Mesothelial cell of epicardium (in vitro differentiated cells): ENCODE results near the gene CASS4. TPM values are rescaled to one million over a fixed set of nuclear protein-coding genes. Genes with fewer than 3 reads are reported as not detected.
A peak's percentile ranks its signal among the peaks of the same experiment; 100 is the strongest.

Experiments
- DNase-seq, 2 experiments: peaks; one replicate each; pipeline ENCODE4 v3.0.0; 2021; ENCODE audit warnings: low spot score in 2 of 2; ENCODE audit not compliant: unreplicated experiment in 2 of 2
- H3K27ac Mint-ChIP-seq: 2 replicates; pipeline ENCODE4 v1.8.0; 2021; ENCODE audit warnings: mixed read lengths
- H3K27me3 Mint-ChIP-seq: 2 replicates; pipeline ENCODE4 v1.8.0; 2021; ENCODE audit warnings: low read depth, mixed read lengths
- H3K36me3 Mint-ChIP-seq: 2 replicates; pipeline ENCODE4 v1.8.0; 2021; ENCODE audit warnings: mixed read lengths
- H3K4me1 Mint-ChIP-seq: 2 replicates; pipeline ENCODE4 v1.8.0; 2021; ENCODE audit warnings: mixed read lengths
- H3K4me3 Mint-ChIP-seq: 2 replicates; pipeline ENCODE4 v1.8.0; 2021; ENCODE audit warnings: mild to moderate bottlenecking, moderate library complexity, mixed read lengths
- H3K9me3 Mint-ChIP-seq: 2 replicates; pipeline ENCODE4 v1.8.0; 2021; ENCODE audit warnings: mixed read lengths
- CTCF ChIP-seq: fragments of 200-600 bp; sonication (generic); IDR thresholded peaks from one replicate; pipeline ENCODE4 v1.5.0; 2021; ENCODE audit warnings: antibody characterized with exemption; ENCODE audit not compliant: unreplicated experiment
- total RNA-seq: library from RNA; stranded (reverse); gene quantifications from 3 replicates; pipeline ENCODE4 v1.2.1, GENCODE V29; 2021

CASS4 gene
- total RNA-seq, 1 donor from 2014 or later, result 0.67 TPM

- no peaks in the 10 kb centered on the region for H3K9me3 Mint-ChIP-seq
- H3K4me1 Mint-ChIP-seq, result peaks cover 17% of the 10 kb centered on the region
- H3K4me3 Mint-ChIP-seq, result no peak overlapping the region
- H3K27ac Mint-ChIP-seq, result no peak overlapping the region
- DNase-seq, result no peak
- no peak for TF ChIP-seq CTCF
- H3K27me3 Mint-ChIP-seq, result no peaks in the 10 kb centered on the region
- peaks cover 24% of the 10 kb centered on the region for H3K36me3 Mint-ChIP-seq
Measured at GRCh38 chr20:56381501-56381900, 30.6 kb upstream of the CASS4 start.

GRCh38 chr20:56382696-56383095 is 29.4 kb upstream of the CASS4 start:
- H3K27ac Mint-ChIP-seq, result peak overlapping the region; percentile 58
- H3K27me3 Mint-ChIP-seq, result no peaks in the 10 kb centered on the region
- peaks cover 23% of the 10 kb centered on the region for H3K36me3 Mint-ChIP-seq
- H3K4me3 Mint-ChIP-seq, result peak overlapping the region; percentile 20
- TF ChIP-seq CTCF, result no peak
- H3K4me1 Mint-ChIP-seq, result peaks cover 17% of the 10 kb centered on the region
- DNase-seq, result no peak
- no peaks in the 10 kb centered on the region for H3K9me3 Mint-ChIP-seq

- DNase-seq, result no peak
- Mint-ChIP-seq H3K27me3 (no peaks in the 10 kb centered on the region), H3K27ac (peak overlapping the region; percentile 58), H3K36me3 (peaks cover 22% of the 10 kb centered on the region), H3K9me3 (no peaks in the 10 kb centered on the region), H3K4me3 (no peak overlapping the region), H3K4me1 (peaks cover 17% of the 10 kb centered on the region)
- TF ChIP-seq CTCF, result no peak
Measured at GRCh38 chr20:56383334-56383733, 28.7 kb upstream of the CASS4 start.

GRCh38 chr20:56385130-56385529 is 26.9 kb upstream of the CASS4 start:
- TF ChIP-seq CTCF, result no peak
- DNase-seq, result no peak
- peaks cover 19% of the 10 kb centered on the region for H3K36me3 Mint-ChIP-seq
- H3K4me3 Mint-ChIP-seq, result no peak overlapping the region
- H3K27ac Mint-ChIP-seq, result no peak overlapping the region
- H3K9me3 Mint-ChIP-seq, result no peaks in the 10 kb centered on the region
- H3K27me3 Mint-ChIP-seq, result no peaks in the 10 kb centered on the region
- H3K4me1 Mint-ChIP-seq, result peaks cover 17% of the 10 kb centered on the region

GRCh38 chr20:56386219-56386618 is 25.8 kb upstream of the CASS4 start:
- H3K9me3 Mint-ChIP-seq, result no peaks in the 10 kb centered on the region
- H3K36me3 Mint-ChIP-seq, result peaks cover 16% of the 10 kb centered on the region

More at GRCh38 chr20:56386219-56386618, 25.8 kb upstream of the CASS4 start:
- no peak for DNase-seq
- no peak for TF ChIP-seq CTCF
- Mint-ChIP-seq H3K27me3 (no peaks in the 10 kb centered on the region), H3K27ac (no peak overlapping the region), H3K4me1 (peaks cover 20% of the 10 kb centered on the region), H3K4me3 (no peak overlapping the region)
